GM23338 (cell line): ENCODE measurements around the gene DNAL4.

Source experiments
- EZH2 ChIP-seq: fragments of 200-600 bp; sonication (generic); IDR thresholded peaks from one replicate; pipeline ENCODE4 v1.8.0; 2017; ENCODE audit warnings: antibody characterized with exemption, mild to moderate bottlenecking, low read depth; ENCODE audit not compliant: unreplicated experiment
- EZH2phosphoT487 ChIP-seq: fragments of 200-600 bp; sonication (generic); IDR thresholded peaks from one replicate; pipeline ENCODE4 v1.8.1; 2018; ENCODE audit warnings: antibody characterized with exemption; ENCODE audit not compliant: unreplicated experiment
- JUNB ChIP-seq: IDR thresholded peaks from one replicate; pipeline ENCODE4 v1.6.1; 2016; ENCODE audit warnings: antibody characterized with exemption; ENCODE audit not compliant: unreplicated experiment
- STAT1 ChIP-seq: IDR thresholded peaks from one replicate; pipeline ENCODE4 v1.6.1; 2016; ENCODE audit warnings: antibody characterized with exemption; ENCODE audit not compliant: unreplicated experiment
- TF ChIP-seq, protein P1 (sequence below), 2 experiments: fragments of 200-600 bp in 1 of 2; sonication (generic) in 1 of 2; conservative IDR thresholded peaks; 2 replicates each; pipeline versions ENCODE4 v1.5.1 to v1.6.1; 2016 to 2017; ENCODE audit warnings: antibody characterized with exemption in 2 of 2, low read depth in 2 of 2, mild to moderate bottlenecking in 2 of 2, moderate library complexity in 1 of 2
- TF ChIP-seq, protein P2 (sequence below): IDR thresholded peaks from one replicate; pipeline ENCODE4 v1.6.1; 2018; ENCODE audit warnings: antibody characterized with exemption; ENCODE audit not compliant: unreplicated experiment

DNA sequence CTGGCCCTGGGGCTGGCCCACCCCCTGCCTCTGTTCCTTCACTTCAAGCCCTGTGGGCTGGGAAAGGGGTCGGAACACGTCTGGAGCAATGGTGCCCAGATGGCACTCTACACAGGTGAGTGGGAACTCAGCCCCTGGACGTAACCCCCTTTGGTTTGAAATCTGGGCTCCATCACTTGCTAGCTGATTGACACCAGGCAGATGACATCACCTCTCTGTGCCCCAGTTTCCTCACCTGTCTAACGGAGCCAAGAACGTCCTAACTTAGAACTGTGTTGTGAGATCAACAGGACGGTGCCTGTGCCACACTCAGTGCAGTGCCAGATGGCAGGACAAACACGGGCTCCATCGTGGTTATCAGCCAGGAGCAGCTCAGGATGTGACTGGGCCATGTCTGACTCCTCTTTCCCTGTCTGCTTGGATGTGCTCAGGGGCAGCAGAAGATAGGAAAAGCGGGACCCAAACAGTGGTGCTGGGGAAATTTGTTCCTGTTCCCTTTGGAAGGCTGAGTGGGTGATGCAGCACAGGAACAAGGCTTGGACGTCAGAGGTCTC lies 25.5 kb upstream of the DNAL4 start:
- TF ChIP-seq, protein P1, sequence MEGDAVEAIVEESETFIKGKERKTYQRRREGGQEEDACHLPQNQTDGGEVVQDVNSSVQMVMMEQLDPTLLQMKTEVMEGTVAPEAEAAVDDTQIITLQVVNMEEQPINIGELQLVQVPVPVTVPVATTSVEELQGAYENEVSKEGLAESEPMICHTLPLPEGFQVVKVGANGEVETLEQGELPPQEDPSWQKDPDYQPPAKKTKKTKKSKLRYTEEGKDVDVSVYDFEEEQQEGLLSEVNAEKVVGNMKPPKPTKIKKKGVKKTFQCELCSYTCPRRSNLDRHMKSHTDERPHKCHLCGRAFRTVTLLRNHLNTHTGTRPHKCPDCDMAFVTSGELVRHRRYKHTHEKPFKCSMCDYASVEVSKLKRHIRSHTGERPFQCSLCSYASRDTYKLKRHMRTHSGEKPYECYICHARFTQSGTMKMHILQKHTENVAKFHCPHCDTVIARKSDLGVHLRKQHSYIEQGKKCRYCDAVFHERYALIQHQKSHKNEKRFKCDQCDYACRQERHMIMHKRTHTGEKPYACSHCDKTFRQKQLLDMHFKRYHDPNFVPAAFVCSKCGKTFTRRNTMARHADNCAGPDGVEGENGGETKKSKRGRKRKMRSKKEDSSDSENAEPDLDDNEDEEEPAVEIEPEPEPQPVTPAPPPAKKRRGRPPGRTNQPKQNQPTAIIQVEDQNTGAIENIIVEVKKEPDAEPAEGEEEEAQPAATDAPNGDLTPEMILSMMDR (conservative IDR thresholded peaks at IDR 0.05; ENCODE audit: low read depth in 2 of 2): no peak
- TF ChIP-seq EZH2 (no peak), JUNB (no peak), EZH2phosphoT487 (no peak), STAT1 (no peak)
- TF ChIP-seq, protein P2, sequence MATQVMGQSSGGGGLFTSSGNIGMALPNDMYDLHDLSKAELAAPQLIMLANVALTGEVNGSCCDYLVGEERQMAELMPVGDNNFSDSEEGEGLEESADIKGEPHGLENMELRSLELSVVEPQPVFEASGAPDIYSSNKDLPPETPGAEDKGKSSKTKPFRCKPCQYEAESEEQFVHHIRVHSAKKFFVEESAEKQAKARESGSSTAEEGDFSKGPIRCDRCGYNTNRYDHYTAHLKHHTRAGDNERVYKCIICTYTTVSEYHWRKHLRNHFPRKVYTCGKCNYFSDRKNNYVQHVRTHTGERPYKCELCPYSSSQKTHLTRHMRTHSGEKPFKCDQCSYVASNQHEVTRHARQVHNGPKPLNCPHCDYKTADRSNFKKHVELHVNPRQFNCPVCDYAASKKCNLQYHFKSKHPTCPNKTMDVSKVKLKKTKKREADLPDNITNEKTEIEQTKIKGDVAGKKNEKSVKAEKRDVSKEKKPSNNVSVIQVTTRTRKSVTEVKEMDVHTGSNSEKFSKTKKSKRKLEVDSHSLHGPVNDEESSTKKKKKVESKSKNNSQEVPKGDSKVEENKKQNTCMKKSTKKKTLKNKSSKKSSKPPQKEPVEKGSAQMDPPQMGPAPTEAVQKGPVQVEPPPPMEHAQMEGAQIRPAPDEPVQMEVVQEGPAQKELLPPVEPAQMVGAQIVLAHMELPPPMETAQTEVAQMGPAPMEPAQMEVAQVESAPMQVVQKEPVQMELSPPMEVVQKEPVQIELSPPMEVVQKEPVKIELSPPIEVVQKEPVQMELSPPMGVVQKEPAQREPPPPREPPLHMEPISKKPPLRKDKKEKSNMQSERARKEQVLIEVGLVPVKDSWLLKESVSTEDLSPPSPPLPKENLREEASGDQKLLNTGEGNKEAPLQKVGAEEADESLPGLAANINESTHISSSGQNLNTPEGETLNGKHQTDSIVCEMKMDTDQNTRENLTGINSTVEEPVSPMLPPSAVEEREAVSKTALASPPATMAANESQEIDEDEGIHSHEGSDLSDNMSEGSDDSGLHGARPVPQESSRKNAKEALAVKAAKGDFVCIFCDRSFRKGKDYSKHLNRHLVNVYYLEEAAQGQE: no peak
